HepG2 (cell line): Measurements from ENCODE around the gene ANO5. TPM values are rescaled to one million over a fixed set of nuclear protein-coding genes. Genes with fewer than 3 reads are reported as not detected.
A peak's percentile ranks its signal among the peaks of the same experiment; 100 is the strongest.

Experiments
- ATAC-seq: fragments of 200-7000 bp; cut with Tn5 transposase; 3 replicates; pipeline ENCODE4 v1.9.1; 2020; ENCODE audit warnings: mild to moderate bottlenecking, moderate library complexity
- BruUV-seq: library from RNA; stranded (reverse); fragments of 400-500 nt; replicated peaks from 2 replicates; lab custom pipeline; 2021; lab: Mats Ljungman, UMichigan
- CTCF ChIA-PET: fragments of 300-600 bp; formaldehyde crosslinking; extraction: SDS; loops from one replicate; lab custom pipeline; 2021; ENCODE audit warnings: low total read pairs, inconsistent platforms, low intra/inter-chr PET ratio; lab: Yijun Ruan, JAX
- POLR2A ChIA-PET: fragments of 350-600 bp; sonication (Branson Sonifier 250); formaldehyde crosslinking; loops from one replicate; lab custom pipeline; 2020; ENCODE audit warnings: antibody characterized with exemption, inconsistent platforms; lab: Yijun Ruan, JAX
- DNase-seq: peaks from one replicate; pipeline ENCODE4 v3.0.0-alpha.2; 2015; ENCODE audit warnings: low spot score
- FAIRE-seq: peaks from 3 replicates; lab custom pipeline; 2011; peaks lifted over from hg19 to GRCh38; lab: Jason Lieb, UNC
- H2AFZ ChIP-seq: one replicate; pipeline ENCODE4 v1.6.1; 2011; ENCODE audit warnings: low read length, inconsistent platforms
- H3K27ac ChIP-seq: fragments of 300-600 bp; 3 replicates; pipeline ENCODE4 v1.8.0; 2011; ENCODE audit warnings: mixed run types, mild to moderate bottlenecking, mixed read lengths, low read length, inconsistent platforms; ENCODE audit not compliant: insufficient read depth; ENCODE audit errors: extremely low read length
- H3K27me3 ChIP-seq, 2 experiments: fragments of 200-600 bp in 1 of 2; 2 replicates in 1 of 2; 3 replicates in 1 of 2; pipeline versions ENCODE4 v1.6.0 to v1.8.0; 2011; ENCODE audit warnings: low read length in 2 of 2, mild to moderate bottlenecking in 2 of 2, moderate library complexity in 2 of 2, inconsistent platforms in 1 of 2; ENCODE audit not compliant: insufficient read depth in 2 of 2, control insufficient read depth in 1 of 2
- H3K36me3 ChIP-seq, 2 experiments: fragments of 200-600 bp in 1 of 2; replicated peaks in 1 of 2; 2 replicates in 1 of 2; 3 replicates in 1 of 2; pipeline versions ENCODE4 v1.5.1 to v1.8.0; 2011; ENCODE audit warnings: low read length in 2 of 2, inconsistent platforms in 1 of 2; ENCODE audit not compliant: insufficient read depth in 2 of 2, control insufficient read depth in 1 of 2
- H3K4me1 ChIP-seq: 2 replicates; pipeline ENCODE4 v1.5.1; 2012; ENCODE audit warnings: low read length, inconsistent platforms; ENCODE audit not compliant: insufficient read depth
- H3K4me2 ChIP-seq: 2 replicates; pipeline ENCODE4 v1.6.0; 2011; ENCODE audit warnings: low read depth, low read length, inconsistent platforms
- H3K4me3 ChIP-seq, 3 experiments: fragments of 200-600 bp in 1 of 3; sonication (generic), shearing (Covaris generic) in 1 of 3; replicated peaks in 1 of 3; 2 replicates each; pipeline ENCODE4 v1.5.1; 2011 to 2016; ENCODE audit warnings: low read length in 3 of 3, inconsistent platforms in 2 of 3, low read depth in 2 of 3, mild to moderate bottlenecking in 2 of 3, control low read depth in 1 of 3, mixed read lengths in 1 of 3; ENCODE audit not compliant: insufficient read depth in 1 of 3
- H3K79me2 ChIP-seq: one replicate; pipeline ENCODE4 v1.6.1; 2011; ENCODE audit warnings: low read length, inconsistent platforms; ENCODE audit not compliant: insufficient read depth
- H3K9ac ChIP-seq: 2 replicates; pipeline ENCODE4 v1.6.0; 2011; ENCODE audit warnings: mild to moderate bottlenecking, low read depth, low read length, inconsistent platforms; ENCODE audit not compliant: insufficient read depth
- H3K9me3 ChIP-seq: 2 replicates; pipeline ENCODE4 v1.5.1; 2012; ENCODE audit warnings: mild to moderate bottlenecking, low read length
- H4K20me1 ChIP-seq: 2 replicates; pipeline ENCODE4 v1.6.0; 2011; ENCODE audit warnings: inconsistent platforms, mild to moderate bottlenecking, low read length, moderate library complexity; ENCODE audit not compliant: insufficient read depth
- MTF2 ChIP-seq: sonication (generic); formaldehyde crosslinking; IDR thresholded peaks from 2 replicates; pipeline ENCODE4 v1.5.0; 2020; ENCODE audit warnings: missing genetic modification reagents, borderline replicate concordance
- NR2F1 ChIP-seq, 2 experiments: fragments of 450-650 bp in 1 of 2; formaldehyde crosslinking in 1 of 2; IDR thresholded peaks; 2 replicates each; pipeline versions ENCODE4 v1.5.0 to v1.6.1; 2016 to 2020; ENCODE audit warnings: mild to moderate bottlenecking in 1 of 2, missing compliant biosample characterization in 1 of 2, missing genetic modification reagents in 1 of 2, moderate library complexity in 1 of 2
- NR2F6 ChIP-seq, 2 experiments: IDR thresholded peaks; 2 replicates each; pipeline ENCODE4 v1.6.1; 2016; ENCODE audit warnings: antibody characterized with exemption in 1 of 2, mild to moderate bottlenecking in 1 of 2
- ONECUT2 ChIP-seq: sonication (generic); formaldehyde crosslinking; IDR thresholded peaks from 2 replicates; pipeline ENCODE4 v1.4.0; 2020; ENCODE audit warnings: missing genetic modification reagents
- RBAK ChIP-seq: sonication (generic); formaldehyde crosslinking; IDR thresholded peaks from 2 replicates; pipeline ENCODE4 v1.5.1; 2020; ENCODE audit warnings: mild to moderate bottlenecking, missing genetic modification reagents
- XRCC5 ChIP-seq: fragments of 200-400 bp; formaldehyde crosslinking; optimal IDR thresholded peaks from 2 replicates; pipeline ENCODE3; 2017; ENCODE audit warnings: mild to moderate bottlenecking, low read length
- ZBTB1 ChIP-seq: sonication (generic); formaldehyde crosslinking; IDR thresholded peaks from 2 replicates; pipeline ENCODE4 v1.4.0; 2020; ENCODE audit warnings: missing genetic modification reagents, borderline replicate concordance
- ZBTB4 ChIP-seq: sonication (generic); formaldehyde crosslinking; IDR thresholded peaks from 2 replicates; pipeline ENCODE4 v1.4.0; 2020; ENCODE audit warnings: missing genetic modification reagents, mild to moderate bottlenecking, borderline replicate concordance
- ZNF292 ChIP-seq: sonication (generic); formaldehyde crosslinking; IDR thresholded peaks from 2 replicates; pipeline ENCODE4 v1.8.1; 2022; ENCODE audit warnings: mild to moderate bottlenecking, low read depth, missing genetic modification reagents, borderline replicate concordance
- ZNF572 ChIP-seq: sonication (generic); formaldehyde crosslinking; IDR thresholded peaks from 2 replicates; pipeline ENCODE4 v1.5.1; 2020; ENCODE audit warnings: mild to moderate bottlenecking, missing genetic modification reagents
- ZSCAN29 ChIP-seq: sonication (generic); formaldehyde crosslinking; conservative IDR thresholded peaks from 2 replicates; pipeline ENCODE4 v1.4.0; 2020; ENCODE audit warnings: mild to moderate bottlenecking, missing genetic modification reagents
- WGBS: methylation state at CpG from one replicate; pipeline ENCODE4 v1.1.6; 2017; ENCODE audit warnings: low lambda C conversion rate; 5-methylcytosine and 5-hydroxymethylcytosine counted together
- in situ Hi-C: cut with HindIII; loops from 2 replicates; pipeline ENCODE4 v1.10.0; 2017; ENCODE audit warnings: low pct_unique_long_range_greater_than_20kb; ENCODE audit not compliant: extremely low pct_ligation_motif_present
- intact Hi-C: fragments of 100-400 bp; cut with micrococcal nuclease; formaldehyde crosslinking; loops from one replicate; pipeline ENCODE4 v1.10.0; 2022; ENCODE audit not compliant: unreplicated experiment
- polyA plus RNA-seq, 8 experiments: library from polyadenylated mRNA; depleted of rRNA in 3 of 8; stranded (reverse) in 7 of 8; unstranded in 1 of 8; fragments of >200 nt; fragmentation: Illumina TruSeq in 4 of 8; extraction: Trizol in 4 of 8; gene quantifications; 2 replicates each; pipeline versions ENCODE4 v1.2.1 to v1.2.3, GENCODE V29; 2011 to 2016; ENCODE audit warnings: low read depth in 4 of 8, missing spikeins in 1 of 8, mixed read lengths in 1 of 8; ENCODE audit not compliant: insufficient read depth in 1 of 8
- total RNA-seq, 5 experiments: library from RNA; depleted of rRNA; stranded (reverse); fragments of >200 nt; fragmentation: Illumina TruSeq; extraction: Trizol; gene quantifications; 2 replicates each; pipeline ENCODE4 v1.2.3, GENCODE V29; 2016; ENCODE audit warnings: low read depth in 1 of 5
- TF ChIP-seq, protein P1 (sequence below): sonication (generic); formaldehyde crosslinking; IDR thresholded peaks from 2 replicates; pipeline ENCODE4 v1.9.0; 2022; ENCODE audit warnings: low read depth, missing genetic modification reagents
- TF ChIP-seq, protein P2 (sequence below): sonication (generic); formaldehyde crosslinking; IDR thresholded peaks from 2 replicates; pipeline ENCODE4 v1.8.1; 2023; ENCODE audit warnings: missing genetic modification reagents, mild to moderate bottlenecking, borderline replicate concordance
- TF ChIP-seq, protein P3 (sequence below), 2 experiments: sonication (generic) in 1 of 2; formaldehyde crosslinking in 1 of 2; IDR thresholded peaks; 2 replicates each; pipeline versions ENCODE4 v1.4.0 to v1.6.1; 2018 to 2020; ENCODE audit warnings: missing genetic modification reagents in 2 of 2, borderline replicate concordance in 1 of 2, low read depth in 1 of 2, mild to moderate bottlenecking in 1 of 2, missing biosample characterization in 1 of 2

ANO5 gene
- total and polyA plus RNA-seq, 2 of the 13 experiments (the other 11 are each of a cell fraction or from before 2014, with no cell fraction given): 0.02 to 0.03 TPM

DNA sequence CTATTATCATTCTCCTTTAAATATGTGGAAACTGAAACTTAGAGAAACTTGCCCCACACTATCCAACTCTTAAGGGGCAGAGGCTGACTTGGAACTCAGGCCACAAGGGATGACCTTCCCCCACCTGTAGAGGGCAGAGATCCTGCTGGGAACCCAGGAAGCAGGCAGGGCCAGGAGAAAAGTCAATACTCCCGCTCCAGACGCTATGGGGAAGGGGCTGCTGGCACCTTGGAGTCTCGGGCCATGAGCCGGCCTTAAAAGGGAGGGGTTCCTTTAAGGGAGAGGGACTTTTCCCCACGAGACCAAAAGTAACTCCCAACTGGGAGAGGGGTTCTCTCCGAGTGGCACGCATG is 620 bp upstream of the ANO5 start:
- Histone ChIP-seq H3K9me3 (no peaks in the 10 kb centered on the region), H3K36me3 (no peaks in the 10 kb centered on the region), H3K4me3 (peak overlapping the region; percentile 60 to 70 (median 64)), H3K9ac (peak overlapping the region; percentile 39; the same call in 1 of the 2 replicates), H2AFZ (peak overlapping the region; percentile 8), H3K27ac (no peak overlapping the region), H4K20me1 (no peaks in the 10 kb centered on the region), H3K4me1 (no peaks in the 10 kb centered on the region), H3K4me2 (peak overlapping the region; percentile 78), H3K27me3 (peaks cover 0 to 7% of the 10 kb centered on the region in 2 experiments; a peak in 2 of 5 replicates), H3K79me2 (no peaks in the 10 kb centered on the region)
- BruUV-seq: no TSS peak
- in situ Hi-C loops: no loop called here
- intact Hi-C loops: no loop called here
- CTCF ChIA-PET: no interaction called here
- ATAC-seq (peak; percentile 91), DNase-seq (peak; percentile 12), FAIRE-seq (no peak)
- POLR2A ChIA-PET: no interaction called here
- WGBS: 0% methylated on average over 5 of the region's 7 CpGs
- TF ChIP-seq ZNF572 (CRISPR knock-in tag): no peak
- TF ChIP-seq, protein P1, sequence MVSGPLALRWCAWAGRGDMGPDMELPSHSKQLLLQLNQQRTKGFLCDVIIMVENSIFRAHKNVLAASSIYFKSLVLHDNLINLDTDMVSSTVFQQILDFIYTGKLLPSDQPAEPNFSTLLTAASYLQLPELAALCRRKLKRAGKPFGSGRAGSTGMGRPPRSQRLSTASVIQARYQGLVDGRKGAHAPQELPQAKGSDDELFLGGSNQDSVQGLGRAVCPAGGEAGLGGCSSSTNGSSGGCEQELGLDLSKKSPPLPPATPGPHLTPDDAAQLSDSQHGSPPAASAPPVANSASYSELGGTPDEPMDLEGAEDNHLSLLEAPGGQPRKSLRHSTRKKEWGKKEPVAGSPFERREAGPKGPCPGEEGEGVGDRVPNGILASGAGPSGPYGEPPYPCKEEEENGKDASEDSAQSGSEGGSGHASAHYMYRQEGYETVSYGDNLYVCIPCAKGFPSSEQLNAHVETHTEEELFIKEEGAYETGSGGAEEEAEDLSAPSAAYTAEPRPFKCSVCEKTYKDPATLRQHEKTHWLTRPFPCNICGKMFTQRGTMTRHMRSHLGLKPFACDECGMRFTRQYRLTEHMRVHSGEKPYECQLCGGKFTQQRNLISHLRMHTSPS: no peak
- TF ChIP-seq RBAK (CRISPR knock-in tag): no peak
- TF ChIP-seq NR2F1 (CRISPR knock-in tag; IDR thresholded peaks at IDR 0.05): no peak
- TF ChIP-seq ONECUT2: peak; percentile 36; the same call in 1 of the 2 replicates
- TF ChIP-seq XRCC5: peak; percentile 60
- TF ChIP-seq MTF2 (CRISPR knock-in tag): peak; percentile 36; the same call in 1 of the 2 replicates
- TF ChIP-seq ZBTB4: no peak
- TF ChIP-seq, protein P2, sequence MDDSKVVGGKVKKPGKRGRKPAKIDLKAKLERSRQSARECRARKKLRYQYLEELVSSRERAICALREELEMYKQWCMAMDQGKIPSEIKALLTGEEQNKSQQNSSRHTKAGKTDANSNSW (CRISPR knock-in tag): no peak
- TF ChIP-seq, protein P3, sequence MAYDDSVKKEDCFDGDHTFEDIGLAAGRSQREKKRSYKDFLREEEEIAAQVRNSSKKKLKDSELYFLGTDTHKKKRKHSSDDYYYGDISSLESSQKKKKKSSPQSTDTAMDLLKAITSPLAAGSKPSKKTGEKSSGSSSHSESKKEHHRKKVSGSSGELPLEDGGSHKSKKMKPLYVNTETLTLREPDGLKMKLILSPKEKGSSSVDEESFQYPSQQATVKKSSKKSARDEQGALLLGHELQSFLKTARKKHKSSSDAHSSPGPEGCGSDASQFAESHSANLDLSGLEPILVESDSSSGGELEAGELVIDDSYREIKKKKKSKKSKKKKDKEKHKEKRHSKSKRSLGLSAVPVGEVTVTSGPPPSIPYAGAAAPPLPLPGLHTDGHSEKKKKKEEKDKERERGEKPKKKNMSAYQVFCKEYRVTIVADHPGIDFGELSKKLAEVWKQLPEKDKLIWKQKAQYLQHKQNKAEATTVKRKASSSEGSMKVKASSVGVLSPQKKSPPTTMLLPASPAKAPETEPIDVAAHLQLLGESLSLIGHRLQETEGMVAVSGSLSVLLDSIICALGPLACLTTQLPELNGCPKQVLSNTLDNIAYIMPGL (CRISPR knock-in tag; IDR thresholded peaks at IDR 0.05; ENCODE audit: borderline replicate concordance in 1 of 2, low read depth in 1 of 2): peak in 1 of 2 experiments; percentile 46; a peak in 1 of 4 replicates
- no peak for TF ChIP-seq ZNF292 (CRISPR knock-in tag)
- TF ChIP-seq ZSCAN29 (CRISPR knock-in tag): no peak
- no peak for TF ChIP-seq ZBTB1 (CRISPR knock-in tag)
- TF ChIP-seq NR2F6 (IDR thresholded peaks at IDR 0.05): no peak
- TF ChIP-seq NR2F6 (CRISPR knock-in tag; IDR thresholded peaks at IDR 0.05): no peak
